ENCODE measurements around the gene CFAP61. TPM values are rescaled to one million over a fixed set of nuclear protein-coding genes. Genes with fewer than 3 reads are reported as not detected.

The CFAP61 gene
- total RNA-seq, 2 experiments from 2014 or later = not detected

DNA sequence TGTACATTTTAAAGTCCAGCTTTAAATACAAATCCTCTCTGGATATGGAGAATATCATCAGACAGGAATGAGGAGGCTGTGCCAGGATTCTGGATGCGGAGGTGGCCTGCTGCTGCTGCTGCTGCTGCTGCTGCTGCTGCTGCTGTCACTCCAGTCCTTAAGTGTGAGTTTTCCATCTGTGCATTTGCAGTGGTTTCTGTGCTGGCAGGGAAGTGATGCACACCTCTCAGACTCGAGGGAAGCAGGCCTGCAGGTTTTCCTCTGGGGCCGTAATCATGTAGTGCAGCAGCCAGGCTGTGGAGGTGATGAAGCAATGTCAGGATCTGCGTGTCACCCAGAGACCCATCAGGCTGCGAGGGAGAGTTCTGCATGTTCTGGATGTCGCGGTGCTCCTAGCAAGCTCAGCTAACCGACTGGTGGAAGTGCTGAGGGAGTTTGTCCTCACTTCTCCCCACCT, 32.0 kb downstream of the CFAP61 start:
- intact Hi-C loops (cut with micrococcal nuclease) = loop anchor here (5.0 to 10.0 kb wide), 2 partner anchors 153 to 510 kb away; no protein-coding TSS in a partner anchor
- TF ChIP-seq, protein P1, sequence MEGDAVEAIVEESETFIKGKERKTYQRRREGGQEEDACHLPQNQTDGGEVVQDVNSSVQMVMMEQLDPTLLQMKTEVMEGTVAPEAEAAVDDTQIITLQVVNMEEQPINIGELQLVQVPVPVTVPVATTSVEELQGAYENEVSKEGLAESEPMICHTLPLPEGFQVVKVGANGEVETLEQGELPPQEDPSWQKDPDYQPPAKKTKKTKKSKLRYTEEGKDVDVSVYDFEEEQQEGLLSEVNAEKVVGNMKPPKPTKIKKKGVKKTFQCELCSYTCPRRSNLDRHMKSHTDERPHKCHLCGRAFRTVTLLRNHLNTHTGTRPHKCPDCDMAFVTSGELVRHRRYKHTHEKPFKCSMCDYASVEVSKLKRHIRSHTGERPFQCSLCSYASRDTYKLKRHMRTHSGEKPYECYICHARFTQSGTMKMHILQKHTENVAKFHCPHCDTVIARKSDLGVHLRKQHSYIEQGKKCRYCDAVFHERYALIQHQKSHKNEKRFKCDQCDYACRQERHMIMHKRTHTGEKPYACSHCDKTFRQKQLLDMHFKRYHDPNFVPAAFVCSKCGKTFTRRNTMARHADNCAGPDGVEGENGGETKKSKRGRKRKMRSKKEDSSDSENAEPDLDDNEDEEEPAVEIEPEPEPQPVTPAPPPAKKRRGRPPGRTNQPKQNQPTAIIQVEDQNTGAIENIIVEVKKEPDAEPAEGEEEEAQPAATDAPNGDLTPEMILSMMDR (IDR thresholded peaks at IDR 0.05) = no peak
- H3K9me3 Mint-ChIP-seq = no peaks in the 10 kb centered on the region
- DNase-seq = no peak
- no peaks in the 10 kb centered on the region for H3K36me3 Mint-ChIP-seq (ENCODE audit: low read depth)
- peak overlapping the region; percentile 59 for H3K4me3 Mint-ChIP-seq
- ChIA-PET CTCF (interaction anchor here (1.0 to 4.2 kb wide), 6 partner anchors 11 to 510 kb away, joined by 3 to 41 read pairs (median 6); no protein-coding TSS in a partner anchor), POLR2A (no interaction called here)
- peaks cover 7% of the 10 kb centered on the region for H3K4me1 Mint-ChIP-seq (ENCODE audit: low read depth)
- no peak for ATAC-seq
- no peak overlapping the region for H3K27ac Mint-ChIP-seq
- peaks cover 3% of the 10 kb centered on the region for H3K27me3 Mint-ChIP-seq

DNA sequence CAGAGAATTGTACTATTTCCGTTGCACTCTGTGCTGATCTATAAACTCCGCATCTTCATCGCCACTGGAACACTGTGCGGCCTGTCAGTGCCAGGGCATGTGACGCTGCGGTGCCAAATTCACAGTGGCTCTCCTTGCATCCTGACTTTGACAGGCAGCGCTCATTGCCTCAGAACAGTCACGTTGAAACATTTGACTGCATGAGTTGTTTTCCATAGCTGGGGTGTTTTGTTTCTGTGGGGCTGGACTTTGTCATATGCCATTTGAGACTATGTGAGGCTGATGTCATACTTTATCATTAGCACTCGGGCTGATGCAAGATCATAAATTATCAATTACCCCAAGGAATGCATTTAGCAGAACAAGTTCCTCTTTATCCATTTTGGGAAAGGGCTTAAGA, 32.7 kb downstream of the CFAP61 start:
- ATAC-seq = no peak
- Mint-ChIP-seq H3K36me3 (ENCODE audit: low read depth) (no peaks in the 10 kb centered on the region), H3K27ac (no peak overlapping the region), H3K4me3 (no peak overlapping the region), H3K4me1 (ENCODE audit: low read depth) (peaks cover 7% of the 10 kb centered on the region), H3K27me3 (peaks cover 3% of the 10 kb centered on the region), H3K9me3 (no peaks in the 10 kb centered on the region)
- POLR2A ChIA-PET = no interaction called here
- no peak for DNase-seq
- CTCF ChIA-PET = interaction anchor here (1.0 to 4.2 kb wide), 3 partner anchors 54 to 509 kb away, joined by 3 to 41 read pairs (median 17); no protein-coding TSS in a partner anchor
- intact Hi-C loops (cut with micrococcal nuclease) = loop anchor here (10.0 kb wide), 1 partner anchor 510 kb away; no protein-coding TSS in a partner anchor
- TF ChIP-seq, protein P1 (IDR thresholded peaks at IDR 0.05) = no peak

DNA sequence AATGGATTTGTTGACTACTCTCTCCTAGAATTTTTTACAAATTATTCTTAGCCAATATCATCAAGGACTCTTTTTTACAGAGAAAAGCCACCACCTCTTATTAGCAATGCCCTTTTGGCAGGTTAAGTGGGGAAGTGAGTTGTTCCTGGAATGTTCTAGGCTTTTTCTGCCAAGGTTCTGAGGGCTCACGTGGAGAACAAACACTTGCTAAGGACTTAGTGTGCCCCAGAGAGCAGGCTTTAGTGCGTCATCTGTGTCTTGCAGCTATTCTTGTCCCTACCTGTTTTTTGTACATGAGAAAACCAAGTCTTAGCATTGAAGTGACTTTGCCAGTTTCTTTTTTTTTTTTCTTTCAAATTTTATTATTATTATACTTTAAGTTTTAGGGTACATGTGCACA, 33.5 kb downstream of the CFAP61 start:
- no peak for ATAC-seq
- H3K27ac Mint-ChIP-seq = no peak overlapping the region
- no peaks in the 10 kb centered on the region for H3K36me3 Mint-ChIP-seq (ENCODE audit: low read depth)
- TF ChIP-seq, protein P1 (IDR thresholded peaks at IDR 0.05) = no peak
- H3K27me3 Mint-ChIP-seq = peaks cover 3% of the 10 kb centered on the region
- intact Hi-C loops (cut with micrococcal nuclease) = loop anchor here (10.0 kb wide), 1 partner anchor 509 kb away; no protein-coding TSS in a partner anchor
- ChIA-PET CTCF (interaction anchor here (1.1 to 4.2 kb wide), 2 partner anchors 9 to 509 kb away, joined by 3 to 17 read pairs; no protein-coding TSS in a partner anchor), POLR2A (no interaction called here)
- H3K4me1 Mint-ChIP-seq (ENCODE audit: low read depth) = peaks cover 7% of the 10 kb centered on the region
- H3K9me3 Mint-ChIP-seq = no peaks in the 10 kb centered on the region
- DNase-seq = no peak
- no peak overlapping the region for H3K4me3 Mint-ChIP-seq

DNA sequence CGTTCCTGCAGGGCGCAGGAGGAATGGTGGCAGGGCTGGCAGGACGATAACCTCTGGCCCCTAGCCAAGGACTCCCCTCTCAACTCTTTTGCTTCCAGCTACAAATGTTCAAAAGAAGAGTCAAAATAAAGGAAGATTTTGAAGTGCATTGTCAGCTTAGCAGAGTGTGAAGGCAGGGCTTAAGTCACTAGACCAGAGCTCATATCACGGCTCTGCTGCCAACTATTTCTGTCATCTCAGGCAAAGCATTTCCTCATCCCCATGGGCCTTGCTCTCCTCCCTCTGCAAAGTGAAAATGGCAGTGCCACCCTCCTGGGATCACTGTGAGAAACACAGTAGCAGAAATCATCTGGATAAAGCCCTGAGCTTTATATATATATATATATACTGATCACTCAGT, 36.7 kb downstream of the CFAP61 start:
- Mint-ChIP-seq H3K9me3 (no peaks in the 10 kb centered on the region), H3K4me1 (ENCODE audit: low read depth) (peaks cover 6% of the 10 kb centered on the region), H3K4me3 (no peak overlapping the region), H3K36me3 (ENCODE audit: low read depth) (no peaks in the 10 kb centered on the region), H3K27me3 (peaks cover 7% of the 10 kb centered on the region), H3K27ac (no peak overlapping the region)
- no peak for DNase-seq
- ATAC-seq = no peak
- ChIA-PET POLR2A (no interaction called here), CTCF (no interaction called here)
- intact Hi-C loops (cut with micrococcal nuclease) = loop anchor here (10.0 kb wide), 1 partner anchor 506 kb away; no protein-coding TSS in a partner anchor
- TF ChIP-seq, protein P1 (IDR thresholded peaks at IDR 0.05) = no peak

DNA sequence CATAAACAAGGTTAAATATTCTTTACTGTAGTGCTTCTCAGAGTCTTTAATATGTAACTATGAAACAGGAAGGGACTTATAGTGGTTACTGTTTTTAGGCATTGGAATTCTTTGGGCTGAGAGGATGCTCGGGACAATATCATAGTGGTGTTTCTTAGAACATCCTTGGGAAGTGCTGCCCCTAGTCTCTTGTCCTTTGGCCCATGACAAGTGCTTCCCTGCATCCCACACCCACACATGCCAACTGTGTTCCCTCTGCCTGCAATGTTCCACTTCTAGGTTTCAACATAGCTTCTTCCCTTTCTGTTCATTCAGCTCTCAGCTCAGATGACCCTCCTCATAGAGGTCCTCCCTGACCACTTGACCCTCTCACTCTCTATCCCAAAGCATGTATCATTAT, 37.6 kb downstream of the CFAP61 start:
- CTCF ChIA-PET = no interaction called here
- H3K27ac Mint-ChIP-seq = no peak overlapping the region

More for the DNA sequence above, 37.6 kb downstream of the CFAP61 start:
- no peaks in the 10 kb centered on the region for H3K36me3 Mint-ChIP-seq (ENCODE audit: low read depth)
- H3K9me3 Mint-ChIP-seq = no peaks in the 10 kb centered on the region
- intact Hi-C loops (cut with micrococcal nuclease) = loop anchor here (10.0 kb wide), 1 partner anchor 505 kb away; no protein-coding TSS in a partner anchor
- POLR2A ChIA-PET = no interaction called here
- H3K4me3 Mint-ChIP-seq = no peak overlapping the region
- peaks cover 6% of the 10 kb centered on the region for H3K27me3 Mint-ChIP-seq
- ATAC-seq (no peak), DNase-seq (no peak)
- TF ChIP-seq, protein P1 (IDR thresholded peaks at IDR 0.05) = no peak
- no peaks in the 10 kb centered on the region for H3K4me1 Mint-ChIP-seq (ENCODE audit: low read depth)

Measured in activated CD8-positive, alpha-beta T cell treated with anti-CD3 and anti-CD28 coated beads for 36 hours (primary cell).